Measurements from ENCODE around the gene UBL4A. TPM values are rescaled to one million over a fixed set of nuclear protein-coding genes. Genes with fewer than 3 reads are reported as not detected.

Gene UBL4A
- total RNA-seq, 1 experiment from 2014 or later, result 48.3 TPM

- no peak for DNase-seq (ENCODE audit: low read depth)
Measured at GRCh38 chrX:154482786-154483185, 3.6 kb downstream of the UBL4A start.

GRCh38 chrX:154481911-154482601 is 4.4 kb downstream of the UBL4A start:
- DNase-seq (ENCODE audit: low read depth), result no peak

GRCh38 chrX:154481195-154481594 is 5.2 kb downstream of the UBL4A start:
- no peak for DNase-seq (ENCODE audit: low read depth)

- peak; percentile 82 for DNase-seq (ENCODE audit: low read depth)
Measured at GRCh38 chrX:154478728-154479622, 7.4 kb downstream of the UBL4A start, which contains the start of gene LAGE3. Gene LAGE3, minus strand, starts transcription at chrX:154479281. Its CDS starts 366 bp downstream, at chrX:154478915.

- no peak for DNase-seq (ENCODE audit: low read depth)
Measured at GRCh38 chrX:154477891-154478477, 8.4 kb downstream of the UBL4A start.

- no peak for DNase-seq (ENCODE audit: low read depth)
Measured at GRCh38 chrX:154476821-154477220, 9.6 kb downstream of the UBL4A start.

- DNase-seq (ENCODE audit: low read depth), result no peak
Measured at GRCh38 chrX:154473683-154474082, 12.7 kb downstream of the UBL4A start.

GRCh38 chrX:154472685-154473632 is 13.5 kb downstream of the UBL4A start:
- no peak for DNase-seq (ENCODE audit: low read depth)

- DNase-seq (ENCODE audit: low read depth), result no peak
Measured at GRCh38 chrX:154471839-154472684, 14.4 kb downstream of the UBL4A start.

- DNase-seq (ENCODE audit: low read depth), result no peak
Measured at GRCh38 chrX:154470914-154471568, 15.4 kb downstream of the UBL4A start.

GRCh38 chrX:154470434-154470833 is 16.0 kb downstream of the UBL4A start:
- no peak for DNase-seq (ENCODE audit: low read depth)

GRCh38 chrX:154469880-154470279 is 16.5 kb downstream of the UBL4A start:
- DNase-seq (ENCODE audit: low read depth), result no peak

GRCh38 chrX:154469114-154469513 is 17.3 kb downstream of the UBL4A start:
- no peak for DNase-seq (ENCODE audit: low read depth)

GRCh38 chrX:154468217-154468616 is 18.2 kb downstream of the UBL4A start:
- DNase-seq (ENCODE audit: low read depth), result no peak

GRCh38 chrX:154467556-154467955 is 18.9 kb downstream of the UBL4A start:
- no peak for DNase-seq (ENCODE audit: low read depth)

- DNase-seq (ENCODE audit: low read depth), result no peak
Measured at GRCh38 chrX:154466907-154467306, 19.5 kb downstream of the UBL4A start.

GRCh38 chrX:154466036-154466435 is 20.4 kb downstream of the UBL4A start:
- DNase-seq (ENCODE audit: low read depth), result no peak

- DNase-seq (ENCODE audit: low read depth), result no peak
Measured at GRCh38 chrX:154465601-154466000, 20.8 kb downstream of the UBL4A start.

- DNase-seq (ENCODE audit: low read depth), result no peak
Measured at GRCh38 chrX:154464806-154465365, 21.5 kb downstream of the UBL4A start.

Data from LHCN-M2 (cell line).